HG03045 (cell line): Measurements from ENCODE around the gene THSD7A.

Experiments
- ATAC-seq: cut with Tn5 transposase; IDR thresholded peaks from one replicate; pipeline ENCODE4 v1.9.1; 2021; ENCODE audit warnings: mild to moderate bottlenecking, moderate library complexity; ENCODE audit not compliant: unreplicated experiment

Gene THSD7A

DNA sequence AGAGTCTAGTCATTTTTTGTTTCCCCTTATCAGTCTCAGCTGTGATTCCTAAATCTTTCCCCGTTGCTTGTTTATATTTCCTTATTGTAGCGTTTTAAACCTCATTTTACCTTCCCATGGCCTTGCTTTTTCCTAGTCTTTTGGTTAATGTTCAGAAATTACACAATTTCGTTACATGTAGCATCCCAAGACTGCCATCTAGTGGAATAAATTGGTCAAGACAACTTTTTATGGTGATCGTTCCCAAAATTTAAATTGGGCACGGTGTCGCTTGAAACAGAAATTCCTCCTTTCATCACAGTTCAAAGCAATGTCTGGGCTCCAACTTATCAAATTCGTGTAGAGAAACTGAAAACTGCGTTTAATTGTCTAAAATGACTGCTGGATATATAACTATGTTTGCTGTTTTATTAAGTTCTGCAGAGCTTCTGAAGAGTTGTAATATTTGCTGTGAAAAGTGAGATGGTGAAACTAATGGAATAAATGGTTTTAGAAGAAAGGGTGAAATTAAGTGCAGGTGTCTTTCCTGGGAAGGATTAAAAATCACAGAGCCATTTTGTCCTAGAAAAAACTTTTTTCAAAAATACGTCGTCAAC lies 488.1 kb downstream of the THSD7A start:
- no peak for ATAC-seq

GRCh38 chr7:11343136-11343535 lies 488.9 kb downstream of the THSD7A start:
- no peak for ATAC-seq

DNA sequence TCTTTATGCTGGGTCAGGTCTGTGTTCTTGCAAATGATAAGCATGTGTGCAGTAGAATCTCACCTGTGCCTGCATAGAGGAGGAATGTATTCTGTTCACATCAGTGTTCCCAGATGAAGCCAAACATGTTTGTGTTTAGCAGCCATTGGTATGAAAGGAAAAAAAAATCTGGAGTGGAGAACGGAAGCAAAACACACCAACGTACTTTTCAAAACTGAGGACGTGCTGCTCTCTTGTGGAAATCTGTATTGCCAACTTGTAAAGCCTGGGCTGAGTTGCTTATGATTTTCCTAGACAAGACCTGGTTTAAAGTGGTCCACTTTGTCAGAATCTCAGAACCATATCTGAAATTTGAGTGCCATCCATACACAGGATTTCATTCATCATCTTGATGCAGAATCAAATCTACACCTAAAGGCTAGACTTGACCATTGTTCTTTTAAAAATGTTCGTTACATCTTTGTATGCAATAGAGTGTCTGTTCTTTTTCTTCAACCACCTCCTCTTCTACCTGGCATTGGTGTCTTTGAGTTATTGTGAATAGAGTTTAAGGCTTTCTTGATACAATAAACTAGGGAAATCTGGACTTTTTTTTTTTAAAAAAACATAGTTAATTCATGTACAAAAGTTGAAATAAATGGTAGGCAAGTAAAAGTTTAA lies 490.6 kb downstream of the THSD7A start:
- no peak for ATAC-seq

GRCh38 chr7:11336432-11336831 lies 495.6 kb downstream of the THSD7A start:
- ATAC-seq: no peak

DNA sequence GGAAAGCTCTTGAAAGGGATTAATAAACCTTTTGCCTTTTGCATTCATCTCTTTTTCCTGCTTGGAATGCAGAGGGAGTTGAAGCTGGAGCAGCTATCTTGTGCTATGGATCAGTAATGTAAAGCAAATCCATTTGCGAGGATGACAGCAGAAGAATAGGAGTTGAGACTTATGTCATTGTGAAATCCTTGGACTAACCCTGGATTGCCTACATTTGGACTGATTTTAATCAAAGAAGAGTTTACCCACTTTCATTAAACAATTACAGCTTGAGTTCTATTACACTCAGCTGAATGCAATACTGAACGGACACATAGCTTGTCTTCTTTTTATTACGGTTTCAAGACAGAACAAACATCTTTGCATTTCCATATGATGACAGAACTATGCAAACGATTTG lies 496.1 kb downstream of the THSD7A start:
- no peak for ATAC-seq

GRCh38 chr7:11332865-11333228 lies 499.2 kb downstream of the THSD7A start:
- peak; percentile 36 for ATAC-seq

DNA sequence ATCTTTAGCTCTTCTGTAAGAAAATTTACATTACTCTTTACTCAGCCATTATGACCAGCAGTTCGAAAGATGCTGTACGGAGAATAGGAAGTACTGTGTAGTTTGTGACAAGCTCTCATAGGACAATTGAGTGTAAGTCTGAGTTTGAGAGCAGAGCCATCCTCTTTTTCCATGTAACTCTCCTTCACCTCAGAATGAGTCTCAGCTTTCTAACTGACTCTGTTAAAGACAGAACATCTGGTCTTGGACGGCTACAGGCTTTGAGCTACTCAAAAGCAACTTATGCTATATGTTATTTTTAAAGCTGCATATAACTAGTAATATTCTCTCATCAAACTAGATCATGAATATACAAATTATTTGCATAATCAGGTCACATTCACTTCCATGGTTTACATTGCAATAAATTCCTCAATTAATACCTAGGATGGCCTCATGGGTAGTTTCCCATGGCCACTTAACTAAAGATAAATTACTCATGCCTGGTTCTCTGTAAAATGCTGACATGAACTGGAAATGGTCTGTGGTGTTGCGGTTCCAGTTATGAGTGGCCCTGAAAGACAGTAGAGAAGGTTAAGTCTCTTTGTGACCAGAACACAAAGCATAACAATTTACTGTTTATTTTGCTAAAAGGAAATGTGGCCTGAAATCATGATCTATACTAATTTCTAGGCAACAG lies 499.7 kb downstream of the THSD7A start:
- peak; percentile 93 for ATAC-seq

DNA sequence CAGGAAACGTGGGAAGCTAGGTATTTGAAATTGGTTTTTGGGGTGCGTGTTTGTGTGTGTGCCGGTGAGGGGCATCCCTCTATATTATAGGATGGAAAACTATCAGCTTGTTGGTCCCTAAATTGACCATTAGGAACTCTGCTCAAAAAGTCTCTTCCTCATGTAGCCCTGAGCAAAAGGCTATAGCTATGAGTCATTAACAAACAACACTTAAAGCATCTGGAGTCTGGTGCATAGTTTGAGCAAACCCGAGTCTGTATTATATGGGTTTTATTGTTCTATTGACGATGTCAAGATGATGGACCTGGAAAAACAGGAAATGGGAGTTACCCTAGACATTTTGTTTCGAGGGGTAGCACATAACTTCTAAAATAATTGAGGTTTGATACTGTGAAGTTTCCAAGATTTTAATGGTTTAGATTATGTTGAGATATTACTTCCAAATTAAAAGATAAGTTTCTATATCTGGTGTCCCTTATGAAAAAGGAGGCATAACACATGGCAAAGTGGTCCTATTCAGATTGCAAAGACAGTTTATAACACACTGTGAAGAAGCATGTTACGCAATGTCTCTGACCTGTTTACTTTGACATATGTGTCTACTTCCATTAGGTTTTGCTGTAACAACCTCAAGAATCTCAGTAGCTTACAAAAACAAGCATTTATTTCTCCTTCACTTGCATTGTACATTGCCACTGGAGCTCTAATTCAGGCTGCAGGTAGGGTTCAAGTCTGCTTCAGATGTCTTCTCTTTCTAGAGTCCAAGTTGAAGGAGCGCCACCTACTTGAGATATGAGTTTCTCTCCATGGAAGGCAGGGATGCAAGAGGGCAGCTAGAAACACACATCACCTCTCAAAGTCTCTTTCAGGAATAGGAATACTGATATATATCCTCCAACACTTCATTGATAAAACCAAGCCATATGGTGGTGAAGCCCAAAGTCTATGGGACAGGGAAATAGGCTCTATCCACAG lies 500.6 kb downstream of the THSD7A start:
- no peak for ATAC-seq

GRCh38 chr7:11330717-11331116 lies 501.3 kb downstream of the THSD7A start:
- no peak for ATAC-seq

DNA sequence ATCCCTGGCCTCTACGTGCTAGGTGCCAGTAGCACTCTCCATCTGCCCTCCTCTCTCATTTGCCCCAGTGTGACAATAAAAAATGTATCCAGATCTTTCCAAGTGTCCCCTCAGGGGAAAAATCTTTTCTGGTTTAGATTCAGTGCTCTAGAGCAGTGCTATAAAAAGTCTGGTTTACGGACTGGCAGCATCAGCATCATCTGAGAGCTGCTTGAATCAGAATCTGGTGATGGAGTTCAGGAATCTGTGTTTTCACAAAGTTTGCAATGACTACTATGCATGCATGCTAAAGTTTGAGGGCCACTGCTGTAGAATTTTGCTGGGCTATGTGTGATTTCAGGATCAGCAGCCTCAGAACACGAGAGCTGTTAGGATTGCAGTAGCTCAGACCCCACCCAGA lies 501.8 kb downstream of the THSD7A start:
- no peak for ATAC-seq

DNA sequence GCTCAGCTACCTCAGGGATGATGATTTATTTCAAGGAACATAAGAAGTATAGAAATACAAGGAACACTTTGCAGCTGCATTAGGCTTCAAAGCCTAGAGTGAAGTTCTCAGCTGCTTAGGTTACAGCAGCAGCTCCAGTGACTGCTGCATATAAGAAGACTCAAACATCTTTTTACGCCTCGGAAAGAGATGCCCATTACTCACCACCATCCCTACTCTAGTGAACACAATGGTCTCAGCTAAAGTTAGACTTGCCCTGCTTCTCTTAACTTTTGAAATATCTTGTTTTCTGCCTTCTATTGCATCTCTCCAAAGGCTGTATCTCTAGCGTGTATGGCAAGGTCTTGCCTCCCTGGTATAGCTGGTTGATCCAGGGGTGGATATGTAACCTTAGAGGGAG lies 502.4 kb downstream of the THSD7A start:
- ATAC-seq: no peak

- ATAC-seq: no peak
Measured at GRCh38 chr7:11328309-11328708, 503.7 kb downstream of the THSD7A start.

DNA sequence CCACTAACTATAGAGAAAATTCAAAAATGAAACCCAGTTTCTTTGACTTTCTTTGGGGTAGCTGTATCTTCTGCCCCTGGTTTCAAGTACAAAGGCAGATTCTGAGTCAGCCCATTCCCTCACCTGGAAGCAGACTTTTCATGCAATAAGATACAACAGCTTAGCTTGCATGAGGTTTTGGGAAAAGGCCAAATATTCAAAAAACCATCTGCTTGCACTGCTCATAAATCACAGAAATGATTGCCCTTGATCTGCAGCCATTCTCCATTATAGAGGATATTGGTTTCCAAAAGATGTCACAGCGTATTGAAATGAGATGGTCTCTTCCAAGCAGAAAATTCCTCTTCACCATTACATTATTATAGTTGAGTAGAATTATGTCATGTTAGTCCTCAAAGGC lies 504.4 kb downstream of the THSD7A start:
- no peak for ATAC-seq
